Heart left ventricle (tissue), 13 donors: Measurements from ENCODE around the gene MANBA.

Experiments
- POLR2A ChIP-seq, 2 donors: fragments of 450-650 bp; IDR thresholded peaks; one replicate each; pipeline ENCODE4 v1.6.1; 2017; ENCODE audit warnings: antibody characterized with exemption in 2 of 2, mild to moderate bottlenecking in 2 of 2, moderate library complexity in 2 of 2
- TF ChIP-seq, protein P1 (sequence below), 12 donors: fragments of 200-600 bp; sonication (generic) in 4 of 12; IDR thresholded peaks; one replicate each; pipeline versions ENCODE4 v1.5.0 to v1.8.0; 2018 to 2022; ENCODE audit warnings: antibody characterized with exemption in 12 of 12, mild to moderate bottlenecking in 5 of 12
- donor health status: ischemic (EF 13 %, LVEDD 7.1; RV severe dilation, severe dysfunction).
- donor health status: DM: no; HTN: yes; CAD: no.
- donor health status: DM: no; HTN: no; CAD: no.
- donor health status: ischemic (EF 25% LVEDD 6.9; RV normal size, moderate dysfunction).
- donor health status: ischemic (EF 25% LVEDD 5.7; RV mildly dilated, moderate dysfunction).
- donor health status: ischemic (EF 35%, LVEDD 5.7; RV mildly dilated, moderate dysfunction).
- donor health status: nonischemic (EF 11% LVEDD 7.7; RV severe dilation, severe dysfunction).
- donor health status: DM: yes; HTN: yes; CAD: no.
- donor health status: PGD.
- donor health status: ischemic (EF 29% LVEDD 5.4; RV normal size, mild dysfunction).
- donor health status: nonischemic (EF 23%, LVEDD 6.1; RV moderate dilation, normal function).

DNA sequence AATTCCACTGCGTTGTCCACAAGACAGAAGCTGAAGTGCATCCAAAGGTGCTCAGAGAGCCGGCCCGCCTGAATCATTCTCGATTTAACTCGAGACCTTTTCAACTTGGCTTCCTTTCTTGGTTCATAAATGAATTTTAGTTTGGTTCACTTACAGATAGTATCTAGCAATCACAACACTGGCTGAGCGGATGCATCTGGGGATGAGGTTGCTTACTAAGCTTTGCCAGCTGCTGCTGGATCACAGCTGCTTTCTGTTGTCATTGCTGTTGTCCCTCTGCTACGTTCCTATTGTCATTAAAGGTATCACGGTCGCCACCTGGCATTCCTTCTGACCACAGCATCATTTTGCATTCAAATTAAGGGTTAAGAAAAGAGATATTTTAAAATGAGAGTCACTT lies 144.1 kb downstream of the MANBA start:
- TF ChIP-seq, protein P1, sequence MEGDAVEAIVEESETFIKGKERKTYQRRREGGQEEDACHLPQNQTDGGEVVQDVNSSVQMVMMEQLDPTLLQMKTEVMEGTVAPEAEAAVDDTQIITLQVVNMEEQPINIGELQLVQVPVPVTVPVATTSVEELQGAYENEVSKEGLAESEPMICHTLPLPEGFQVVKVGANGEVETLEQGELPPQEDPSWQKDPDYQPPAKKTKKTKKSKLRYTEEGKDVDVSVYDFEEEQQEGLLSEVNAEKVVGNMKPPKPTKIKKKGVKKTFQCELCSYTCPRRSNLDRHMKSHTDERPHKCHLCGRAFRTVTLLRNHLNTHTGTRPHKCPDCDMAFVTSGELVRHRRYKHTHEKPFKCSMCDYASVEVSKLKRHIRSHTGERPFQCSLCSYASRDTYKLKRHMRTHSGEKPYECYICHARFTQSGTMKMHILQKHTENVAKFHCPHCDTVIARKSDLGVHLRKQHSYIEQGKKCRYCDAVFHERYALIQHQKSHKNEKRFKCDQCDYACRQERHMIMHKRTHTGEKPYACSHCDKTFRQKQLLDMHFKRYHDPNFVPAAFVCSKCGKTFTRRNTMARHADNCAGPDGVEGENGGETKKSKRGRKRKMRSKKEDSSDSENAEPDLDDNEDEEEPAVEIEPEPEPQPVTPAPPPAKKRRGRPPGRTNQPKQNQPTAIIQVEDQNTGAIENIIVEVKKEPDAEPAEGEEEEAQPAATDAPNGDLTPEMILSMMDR (IDR thresholded peaks at IDR 0.05) = no peak
- no peak for TF ChIP-seq POLR2A (IDR thresholded peaks at IDR 0.05)
